Thyroid gland (tissue), 4 donors: Measurements from ENCODE around the gene CHMP6. TPM values are rescaled to one million over a fixed set of nuclear protein-coding genes. Genes with fewer than 3 reads are reported as not detected.
A peak's percentile ranks its signal among the peaks of the same experiment; 100 is the strongest.

Experiments
- DNase-seq, 2 donors: peaks; one replicate each; pipeline ENCODE4 v3.0.0-alpha.2; 2019
- H3K27ac ChIP-seq, 3 donors: fragments of 200-600 bp; sonication (generic); 1 replicate in 2 of 3; 2 replicates in 1 of 3; pipeline ENCODE4 v1.5.1; 2016 to 2019; ENCODE audit warnings: mild to moderate bottlenecking in 1 of 3, moderate library complexity in 1 of 3
- H3K27me3 ChIP-seq: fragments of 200-600 bp; sonication (generic); one replicate; pipeline ENCODE4 v1.5.1; 2019
- H3K36me3 ChIP-seq, 2 donors: fragments of 200-600 bp; sonication (generic); one replicate each; pipeline ENCODE4 v1.5.1; 2016 to 2019
- H3K4me1 ChIP-seq, 2 donors: fragments of 200-600 bp; sonication (generic); one replicate each; pipeline ENCODE4 v1.5.1; 2017 to 2019
- H3K4me3 ChIP-seq, 3 donors: fragments of 200-600 bp; sonication (generic); replicated peaks in 1 of 3; 1 replicate in 2 of 3; 2 replicates in 1 of 3; pipeline ENCODE4 v1.5.1; 2016; ENCODE audit warnings: mild to moderate bottlenecking in 1 of 3
- H3K9me3 ChIP-seq: fragments of 200-600 bp; sonication (generic); one replicate; pipeline ENCODE4 v1.5.1; 2017
- POLR2A ChIP-seq, 2 donors: fragments of 450-650 bp; IDR thresholded peaks; one replicate each; pipeline ENCODE4 v1.6.1; 2017; ENCODE audit warnings: antibody characterized with exemption in 2 of 2, mild to moderate bottlenecking in 2 of 2, moderate library complexity in 1 of 2
- WGBS, 2 donors: methylation state at CpG; one replicate each; pipeline ENCODE4 v1.1.5; 2017; 5-methylcytosine and 5-hydroxymethylcytosine counted together
- intact Hi-C: fragments of 100-400 bp; cut with DNase I; formaldehyde crosslinking; loops from one replicate; pipeline ENCODE4 v1.15.1; 2023
- total RNA-seq, 4 donors: library from RNA; depleted of rRNA; stranded (reverse); fragments of >200 nt; gene quantifications; one replicate each; pipeline ENCODE4 v1.2.3, GENCODE V29; 2016
- TF ChIP-seq, protein P1 (sequence below), 6 experiments: fragments of 200-600 bp in 3 of 6; fragments of 450-650 bp in 3 of 6; sonication (generic) in 3 of 6; IDR thresholded peaks; one replicate each; pipeline ENCODE4 v1.5.1; 2016 to 2019; ENCODE audit warnings: antibody characterized with exemption in 6 of 6, mild to moderate bottlenecking in 2 of 6, inconsistent platforms in 1 of 6, moderate library complexity in 1 of 6

Gene CHMP6
- total RNA-seq, 4 donors from 2014 or later: 19.5 to 37.8 (median 27.8) TPM

DNA sequence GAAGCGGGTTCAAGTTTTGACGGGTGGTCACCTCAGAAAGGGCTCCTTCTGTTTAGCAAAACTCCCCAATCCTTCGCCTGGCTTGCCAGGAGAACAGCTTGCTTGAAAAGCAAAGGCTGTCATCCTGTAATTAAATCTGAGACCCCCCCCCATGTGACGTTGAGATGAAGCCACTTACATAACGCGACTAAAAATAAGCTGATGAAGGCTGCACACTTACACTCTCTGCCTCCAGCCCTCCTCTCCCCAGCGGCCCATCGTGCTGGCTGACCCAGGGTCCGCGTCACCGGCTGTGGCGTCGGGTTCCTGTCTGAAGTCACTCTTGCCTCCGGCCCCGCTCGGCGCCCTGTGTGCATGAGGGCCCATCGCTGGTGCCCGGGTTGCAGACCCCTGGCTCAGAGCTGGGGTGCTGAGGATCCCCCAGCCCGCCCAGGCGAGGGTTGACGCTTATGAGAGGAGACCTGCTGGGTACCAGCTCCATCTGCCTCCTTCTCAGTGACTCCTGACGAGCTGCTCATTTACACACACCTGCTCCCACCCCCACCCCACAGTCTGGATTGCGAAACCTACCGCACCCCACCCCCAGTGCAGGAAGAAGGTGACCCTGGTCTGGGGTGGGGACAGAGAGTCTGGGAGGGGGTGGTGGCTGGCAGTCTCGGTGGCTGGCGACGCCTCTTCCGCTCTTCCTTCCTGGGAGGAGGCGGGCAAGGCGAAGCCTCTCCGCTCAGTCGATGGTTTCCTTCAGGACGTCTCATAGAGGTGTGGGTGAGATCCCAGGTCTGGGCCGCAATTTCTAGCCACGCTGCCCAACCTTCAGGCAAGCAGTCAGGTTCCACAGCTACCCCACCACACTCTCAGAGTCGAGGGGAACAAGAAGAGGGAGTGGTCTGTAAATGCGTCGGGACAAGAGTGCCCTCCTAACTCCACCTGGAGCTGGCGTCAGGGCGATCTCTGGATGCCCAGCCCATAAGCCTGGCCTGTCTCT is 40.2 kb downstream of the CHMP6 start:
- Histone ChIP-seq H3K27me3 (no peaks in the 10 kb centered on the region), H3K36me3 (no peaks in the 10 kb centered on the region), H3K27ac (peak overlapping the region in 1 of 3 donors; percentile 38), H3K9me3 (no peaks in the 10 kb centered on the region), H3K4me3 (no peak overlapping the region), H3K4me1 (peaks cover 13 to 38% of the 10 kb centered on the region in 2 donors)
- intact Hi-C loops: loop anchor here (10.0 kb wide), 1 partner anchor 193 kb away; the partner anchor contains the start of gene CEP131
- TF ChIP-seq, protein P1, sequence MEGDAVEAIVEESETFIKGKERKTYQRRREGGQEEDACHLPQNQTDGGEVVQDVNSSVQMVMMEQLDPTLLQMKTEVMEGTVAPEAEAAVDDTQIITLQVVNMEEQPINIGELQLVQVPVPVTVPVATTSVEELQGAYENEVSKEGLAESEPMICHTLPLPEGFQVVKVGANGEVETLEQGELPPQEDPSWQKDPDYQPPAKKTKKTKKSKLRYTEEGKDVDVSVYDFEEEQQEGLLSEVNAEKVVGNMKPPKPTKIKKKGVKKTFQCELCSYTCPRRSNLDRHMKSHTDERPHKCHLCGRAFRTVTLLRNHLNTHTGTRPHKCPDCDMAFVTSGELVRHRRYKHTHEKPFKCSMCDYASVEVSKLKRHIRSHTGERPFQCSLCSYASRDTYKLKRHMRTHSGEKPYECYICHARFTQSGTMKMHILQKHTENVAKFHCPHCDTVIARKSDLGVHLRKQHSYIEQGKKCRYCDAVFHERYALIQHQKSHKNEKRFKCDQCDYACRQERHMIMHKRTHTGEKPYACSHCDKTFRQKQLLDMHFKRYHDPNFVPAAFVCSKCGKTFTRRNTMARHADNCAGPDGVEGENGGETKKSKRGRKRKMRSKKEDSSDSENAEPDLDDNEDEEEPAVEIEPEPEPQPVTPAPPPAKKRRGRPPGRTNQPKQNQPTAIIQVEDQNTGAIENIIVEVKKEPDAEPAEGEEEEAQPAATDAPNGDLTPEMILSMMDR (IDR thresholded peaks at IDR 0.05): no peak
- TF ChIP-seq POLR2A (IDR thresholded peaks at IDR 0.05): no peak
- no peak for DNase-seq
- WGBS, 2 donors: 88 to 90% methylated on average over 33 to 38 of the region's 41 CpGs

DNA sequence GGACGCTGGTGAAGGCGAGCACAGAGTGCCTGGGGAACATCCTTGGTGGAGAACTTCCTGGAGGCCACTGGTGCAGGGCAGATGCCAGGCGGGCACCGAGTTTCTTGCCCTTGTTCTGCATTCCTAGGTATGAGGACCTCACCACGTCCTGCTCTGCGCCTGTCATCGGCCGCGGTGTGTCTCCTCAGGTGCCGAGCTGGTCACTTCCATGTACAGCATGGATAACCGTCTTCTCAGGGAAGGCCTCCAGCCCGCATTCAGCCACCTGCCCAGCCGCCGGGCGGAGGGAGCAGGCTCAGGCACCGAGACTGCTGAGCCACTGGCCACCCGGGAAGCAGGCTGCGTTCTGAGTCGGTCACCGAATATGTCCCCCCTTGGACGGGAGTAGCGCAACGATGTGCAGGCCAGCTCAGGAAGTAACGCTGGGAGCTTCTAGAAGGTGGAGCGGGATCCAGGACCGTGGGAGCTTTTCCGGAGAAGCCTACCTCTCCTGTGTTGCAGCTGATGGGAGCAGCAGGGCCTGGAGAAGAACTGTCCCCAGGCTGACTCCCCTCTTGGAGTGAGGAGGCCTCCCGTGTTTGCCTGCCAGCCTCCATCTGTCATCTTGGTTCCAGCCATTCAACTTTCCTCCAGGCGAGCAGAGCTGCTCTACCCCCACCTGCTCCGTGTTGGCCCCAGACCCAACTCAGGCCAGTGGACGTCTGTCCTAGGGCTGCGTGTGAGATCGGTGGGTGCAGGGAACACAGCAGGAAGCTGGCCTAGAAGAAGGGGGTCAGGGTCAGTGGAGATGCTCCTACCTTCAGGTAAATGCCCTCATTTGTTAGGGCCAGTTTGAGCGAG is 41.2 kb downstream of the CHMP6 start:
- intact Hi-C loops: loop anchor here (10.0 kb wide), 1 partner anchor 192 kb away; the partner anchor contains the start of gene CEP131
- Histone ChIP-seq H3K36me3 (no peaks in the 10 kb centered on the region), H3K4me3 (no peak overlapping the region), H3K27ac (no peak overlapping the region), H3K4me1 (peaks cover 24 to 40% of the 10 kb centered on the region in 2 donors), H3K9me3 (no peaks in the 10 kb centered on the region), H3K27me3 (no peaks in the 10 kb centered on the region)
- WGBS, 2 donors: 87 to 93% methylated on average over 28 to 32 of the region's 34 CpGs
- TF ChIP-seq, protein P1 (IDR thresholded peaks at IDR 0.05): no peak
- TF ChIP-seq POLR2A (IDR thresholded peaks at IDR 0.05): no peak
- DNase-seq: no peak

DNA sequence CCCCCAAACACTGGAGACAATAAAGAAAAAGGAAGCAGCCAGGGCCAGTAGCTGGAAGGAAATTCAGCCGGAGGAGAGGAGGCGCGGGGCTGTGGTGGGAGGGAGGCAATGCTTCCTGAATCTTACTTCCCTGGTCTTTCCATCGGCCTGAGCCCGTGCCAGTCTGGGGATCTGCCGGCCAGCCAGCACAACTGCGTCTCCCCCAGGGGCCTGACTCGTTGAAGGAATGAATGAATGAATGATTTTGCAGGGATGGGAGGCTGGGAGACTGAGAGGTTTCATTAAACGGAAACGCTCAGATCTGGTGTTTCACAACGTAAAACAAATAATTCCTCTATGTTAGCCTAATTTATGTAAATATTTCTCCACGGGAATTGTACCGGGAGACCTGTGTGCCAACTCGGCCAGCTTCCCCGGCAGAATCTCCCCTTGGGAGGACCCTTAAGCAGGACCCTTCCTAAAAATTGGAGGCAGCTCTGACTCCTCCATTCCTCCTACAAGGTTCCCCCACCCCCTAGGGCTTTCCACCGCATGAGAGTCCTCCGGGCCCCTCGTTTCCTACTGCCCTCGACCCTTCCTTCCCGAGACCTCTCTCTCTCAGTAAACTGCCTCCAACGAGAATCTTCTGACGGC is 42.0 kb downstream of the CHMP6 start:
- Histone ChIP-seq H3K36me3 (no peaks in the 10 kb centered on the region), H3K9me3 (no peaks in the 10 kb centered on the region), H3K4me1 (peaks cover 31 to 41% of the 10 kb centered on the region in 2 donors), H3K27me3 (no peaks in the 10 kb centered on the region), H3K4me3 (peak overlapping the region in 2 of 3 donors; percentile 64 to 68), H3K27ac (no peak overlapping the region)
- intact Hi-C loops: loop anchor here (10.0 kb wide), 1 partner anchor 191 kb away; the partner anchor contains the start of gene CEP131
- no peak for DNase-seq
- TF ChIP-seq POLR2A (IDR thresholded peaks at IDR 0.05): no peak
- 31 to 32% methylated on average over 22 of the region's 22 CpGs for WGBS, 2 donors

DNA sequence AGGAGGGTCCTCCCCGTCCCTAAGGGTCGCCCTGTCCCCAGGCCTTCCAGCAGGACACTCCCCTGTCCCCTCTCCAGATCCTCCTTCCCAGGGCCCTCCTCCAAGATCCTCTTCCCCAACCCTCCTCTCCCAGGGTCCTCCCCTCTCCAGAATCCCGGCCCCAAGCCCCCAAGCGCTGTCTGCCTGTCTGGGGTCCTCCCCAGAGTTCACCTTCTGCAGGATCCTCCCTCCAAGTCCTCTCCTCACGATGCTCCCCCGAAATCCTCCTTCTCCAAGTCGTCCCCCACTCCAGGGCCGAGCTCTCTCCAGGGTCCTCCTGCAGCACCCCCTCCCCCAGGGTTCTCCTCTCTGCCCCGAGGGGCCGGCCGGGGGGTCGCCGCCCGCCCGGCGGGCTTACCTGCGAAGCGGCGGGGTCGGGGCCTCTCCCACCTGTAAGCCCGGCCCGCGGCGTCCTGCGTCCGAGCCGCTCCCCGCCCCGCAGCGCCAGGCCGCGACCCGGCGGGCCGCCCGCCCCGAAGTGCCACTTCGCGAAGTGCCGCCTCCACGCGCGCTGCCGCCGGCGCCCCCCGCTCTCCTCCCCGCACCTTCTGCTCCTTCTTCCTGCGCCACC is 42.6 kb downstream of the CHMP6 start:
- Histone ChIP-seq H3K27me3 (no peaks in the 10 kb centered on the region), H3K27ac (no peak overlapping the region), H3K36me3 (no peaks in the 10 kb centered on the region), H3K9me3 (no peaks in the 10 kb centered on the region), H3K4me1 (peaks cover 36 to 47% of the 10 kb centered on the region in 2 donors), H3K4me3 (peak overlapping the region; percentile 29 to 68 (median 64))
- TF ChIP-seq, protein P1 (IDR thresholded peaks at IDR 0.05): no peak
- TF ChIP-seq POLR2A (IDR thresholded peaks at IDR 0.05): no peak
- DNase-seq: no peak
- intact Hi-C loops: loop anchor here (10.0 kb wide), 1 partner anchor 191 kb away; the partner anchor contains the start of gene CEP131
- WGBS, 2 donors: 0 to 3% methylated on average over 15 to 19 of the region's 49 CpGs
